NK-92 (cell line): Measurements from ENCODE around the gene TMEM171.

Source experiments
- DNase-seq: peaks from one replicate; lab custom pipeline; 2025; ENCODE audit not compliant: unreplicated experiment; lab: John Stamatoyannopoulos, UW

The TMEM171 gene

GRCh38 chr5:73120222-73121118, at the start of gene TMEM171:
Gene TMEM171, plus strand, starts transcription at chr5:73120575. Its CDS starts 2,799 bp downstream, at chr5:73123374.
- no peak for DNase-seq

DNA sequence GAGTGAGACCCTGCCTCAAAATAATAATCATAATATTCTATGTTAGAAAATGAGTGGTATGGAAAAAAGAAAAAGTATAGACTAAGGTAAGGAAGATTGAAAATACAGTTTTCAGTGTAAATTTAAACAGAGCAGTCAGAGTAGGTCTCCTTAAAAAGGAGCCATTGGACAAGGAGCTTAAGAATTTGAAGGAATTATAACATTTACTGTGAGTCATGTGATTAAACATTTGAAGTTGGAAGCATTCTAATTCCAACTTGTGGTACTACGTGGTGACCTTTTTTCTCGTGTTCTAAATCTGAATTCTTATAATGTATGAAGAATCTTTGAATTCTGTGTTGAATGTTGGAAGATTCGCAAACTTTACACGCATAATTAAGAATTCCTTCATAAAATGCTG, 39.3 kb upstream of the TMEM171 start:
- DNase-seq: no peak

DNA sequence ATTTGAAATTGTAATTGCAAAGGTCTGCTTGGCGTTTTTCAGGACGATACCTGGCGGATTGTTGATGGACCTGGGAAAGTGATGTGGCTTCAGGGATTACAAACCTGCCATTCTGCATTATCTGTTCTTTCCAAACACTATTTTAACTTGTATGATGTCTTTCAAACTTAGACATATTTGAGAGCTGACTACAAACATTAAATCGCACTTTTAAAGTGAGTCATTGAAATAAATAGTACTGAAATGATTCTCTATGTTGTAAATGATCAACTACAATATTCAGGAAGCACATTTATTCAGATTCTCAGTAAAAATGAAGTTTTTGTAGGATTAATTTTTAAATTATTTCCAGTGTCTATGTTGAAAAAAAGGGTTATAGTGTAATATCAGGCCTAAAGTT, 32.3 kb upstream of the TMEM171 start:
- DNase-seq: no peak

DNA sequence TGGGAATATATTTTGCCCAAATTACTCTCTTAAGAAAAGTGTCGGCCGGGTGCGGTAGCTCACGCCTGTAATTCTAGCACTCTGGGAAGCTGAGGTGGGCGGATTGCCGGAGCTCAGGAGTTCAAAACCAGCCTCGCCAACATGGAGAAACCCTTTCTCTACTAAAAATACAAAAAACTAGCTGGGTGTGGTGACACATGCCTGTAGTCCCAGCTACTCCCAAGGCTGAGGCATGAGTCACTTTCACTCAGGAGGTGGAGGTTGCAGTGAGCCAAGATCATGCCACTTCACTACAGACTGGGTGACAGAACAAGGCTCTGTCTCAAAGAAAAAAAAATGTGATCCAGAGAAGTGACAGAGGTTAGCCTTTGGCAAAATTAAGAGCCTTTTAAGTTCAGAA, 26.4 kb upstream of the TMEM171 start:
- no peak for DNase-seq

DNA sequence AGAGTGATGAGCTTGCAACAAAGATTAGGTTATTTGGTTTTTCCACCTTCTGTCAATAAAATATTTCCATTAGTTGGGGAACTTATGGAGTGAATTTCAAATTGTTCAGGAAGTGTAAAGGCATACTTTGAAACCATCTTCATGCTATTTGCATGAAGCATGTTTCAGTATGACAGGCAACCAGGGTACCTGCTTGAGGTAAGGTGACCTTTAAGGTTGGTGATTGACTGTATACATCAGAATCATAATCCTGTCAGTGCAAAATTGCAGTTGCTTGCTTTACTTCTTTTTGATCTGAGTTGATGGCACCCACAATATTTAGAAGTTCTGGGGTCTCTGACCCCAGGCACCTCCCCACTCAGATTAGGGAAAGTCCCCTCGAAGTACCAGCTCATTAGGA, 26.0 kb upstream of the TMEM171 start:
- DNase-seq: no peak

- DNase-seq: no peak
Measured at GRCh38 chr5:73095564-73096238, 24.7 kb upstream of the TMEM171 start.

DNA sequence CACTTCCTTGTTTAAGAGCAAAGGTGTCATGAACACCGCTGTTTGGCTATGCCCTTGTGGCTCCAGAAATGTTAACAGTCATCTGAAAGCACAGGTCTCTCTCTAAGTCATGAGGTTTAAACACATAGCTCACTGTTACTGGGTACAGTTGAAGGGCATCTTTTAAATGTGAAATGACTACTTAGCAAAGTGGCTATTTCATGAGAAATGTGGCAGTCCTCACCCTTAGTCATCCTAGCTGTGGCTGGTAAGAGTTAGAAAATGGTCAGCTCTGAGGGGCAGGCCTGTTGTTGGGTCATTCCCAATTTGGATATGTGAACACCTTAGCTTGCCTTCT, 24.2 kb upstream of the TMEM171 start:
- DNase-seq: no peak

DNA sequence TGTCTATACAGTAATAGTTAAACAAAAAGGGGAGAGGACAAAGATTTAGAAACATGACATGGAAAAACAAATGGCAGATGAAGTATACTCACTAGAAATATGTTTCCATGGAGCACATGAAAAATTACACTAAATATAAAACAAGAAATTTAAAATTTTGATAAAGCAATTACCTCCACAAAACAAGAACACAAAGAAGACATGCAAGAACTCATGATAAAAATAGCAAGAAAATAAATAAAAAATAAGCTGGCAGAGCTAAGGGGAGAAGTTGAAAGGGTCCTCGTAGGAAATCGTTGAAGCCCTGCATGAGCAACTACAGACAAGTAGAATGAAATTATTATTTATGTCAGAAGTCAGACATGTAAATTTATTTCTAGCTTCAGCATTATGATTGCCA, 22.6 kb upstream of the TMEM171 start:
- DNase-seq: no peak

- DNase-seq: no peak
Measured at GRCh38 chr5:73100109-73100508, 20.3 kb upstream of the TMEM171 start.

- no peak for DNase-seq
Measured at GRCh38 chr5:73103870-73104299, 16.5 kb upstream of the TMEM171 start.

GRCh38 chr5:73104326-73104725, 16.0 kb upstream of the TMEM171 start:
- DNase-seq: no peak

DNA sequence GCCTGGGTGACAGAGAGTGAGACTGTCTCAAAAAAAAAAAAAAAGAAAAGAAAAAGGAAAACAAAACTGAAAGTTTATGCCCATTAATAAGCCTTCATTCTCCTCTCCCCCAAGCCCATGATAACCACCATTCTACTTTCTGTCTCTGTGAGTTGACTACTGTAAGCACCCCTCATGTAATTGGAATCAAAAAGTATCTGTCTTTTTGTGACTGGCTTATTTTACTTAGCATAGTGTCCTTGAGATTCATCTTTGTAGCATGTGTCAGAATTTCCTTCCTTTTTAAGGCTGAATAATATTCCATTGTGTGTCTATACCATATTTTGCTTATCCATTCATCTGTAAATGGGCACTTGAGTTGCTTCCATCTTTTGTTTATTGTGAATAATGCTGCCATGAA, 14.0 kb upstream of the TMEM171 start:
- no peak for DNase-seq

GRCh38 chr5:73110190-73110589, 10.2 kb upstream of the TMEM171 start:
- no peak for DNase-seq

- no peak for DNase-seq
Measured at GRCh38 chr5:73111536-73111935, 8.8 kb upstream of the TMEM171 start.

DNA sequence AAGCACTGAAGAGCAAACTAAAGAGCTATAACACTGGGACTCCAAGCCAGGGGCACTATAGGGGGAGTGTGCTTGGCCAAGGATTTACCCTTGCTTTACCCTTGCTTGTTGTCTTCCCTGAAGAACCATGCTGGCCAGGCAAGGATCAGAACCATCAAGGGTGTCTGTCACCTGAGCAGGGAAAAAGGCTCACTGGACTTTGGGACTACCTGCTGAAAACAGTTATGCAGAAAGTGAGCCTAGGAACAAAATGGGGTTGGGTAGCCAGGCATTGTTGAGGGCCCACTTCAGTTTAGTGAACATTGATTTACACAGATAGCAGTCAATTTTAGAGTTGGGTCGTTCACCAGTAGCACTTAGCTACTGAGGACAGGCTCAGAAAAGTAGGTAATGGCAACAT, 8.0 kb upstream of the TMEM171 start:
- no peak for DNase-seq

GRCh38 chr5:73114044-73114688, 6.2 kb upstream of the TMEM171 start:
- DNase-seq: no peak

- no peak for DNase-seq
Measured at GRCh38 chr5:73115399-73116051, 4.8 kb upstream of the TMEM171 start.

GRCh38 chr5:73116506-73116905, 3.9 kb upstream of the TMEM171 start:
- no peak for DNase-seq

DNA sequence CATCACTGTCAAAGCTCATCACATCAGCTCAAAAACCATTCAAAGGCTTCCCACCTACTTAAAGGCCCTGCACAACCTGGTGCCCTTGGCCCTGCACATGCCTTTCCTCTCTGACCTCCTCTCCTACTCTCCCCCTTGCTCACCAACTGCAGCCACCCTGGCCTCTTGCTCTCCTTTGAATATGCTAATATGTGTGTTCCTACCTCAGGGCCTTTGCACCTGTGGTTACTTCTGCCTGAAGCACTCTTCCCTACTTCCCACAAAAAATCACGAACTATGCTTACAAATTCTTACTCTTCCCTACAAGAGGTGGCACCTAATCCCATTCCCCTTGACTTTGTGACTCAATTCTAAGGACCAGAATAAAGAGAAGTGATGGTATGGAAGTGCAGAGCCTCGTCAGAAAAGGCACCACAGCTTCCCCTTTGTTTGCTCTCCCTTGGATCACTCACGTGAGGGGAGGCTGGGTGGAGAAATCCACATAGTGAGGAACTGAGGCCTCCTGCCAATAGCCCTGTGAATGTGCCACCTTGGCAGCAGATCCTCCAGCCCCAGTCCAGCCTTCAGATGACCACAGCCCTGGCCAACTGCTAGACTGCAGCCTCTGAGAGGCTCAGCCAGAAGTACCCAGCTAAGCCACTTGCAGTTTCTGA, 3.2 kb upstream of the TMEM171 start:
- no peak for DNase-seq

DNA sequence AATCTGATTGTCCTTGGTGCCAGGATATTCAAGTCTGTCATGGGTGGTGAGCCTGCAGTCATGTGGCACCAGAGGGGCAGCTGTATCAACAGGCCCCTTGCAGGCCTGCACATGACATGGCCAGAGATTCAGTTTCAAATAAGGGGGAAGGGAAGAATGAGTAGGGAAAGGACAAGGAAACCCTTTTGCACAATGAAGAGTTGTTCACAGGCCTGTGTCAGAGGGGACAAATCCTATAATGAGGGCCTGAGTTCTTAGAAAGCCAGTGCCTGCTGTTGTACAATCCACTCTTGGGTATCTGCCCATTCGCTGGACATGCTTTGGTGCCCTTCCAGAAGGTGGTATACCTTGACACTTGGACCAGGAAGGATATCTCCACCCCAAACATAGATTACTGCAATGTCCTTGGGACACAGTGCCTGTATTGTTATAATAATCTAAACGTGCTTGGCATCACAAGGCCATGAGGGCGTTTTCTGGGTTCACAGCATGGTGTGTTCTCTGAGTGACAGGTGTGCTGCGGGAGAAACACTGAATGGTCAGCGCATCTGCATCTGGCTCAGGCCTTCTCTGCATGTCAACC, 1.9 kb upstream of the TMEM171 start:
- DNase-seq: no peak
